ENCODE data around the gene GSDME.

- no peak for TF ChIP-seq CTCF (IDR thresholded peaks at IDR 0.05)
- no peak for TF ChIP-seq POLR2A (IDR thresholded peaks at IDR 0.05)
These were observed 100.7 kb downstream of the GSDME start for GRCh38 chr7:24656608-24657007.

Data from Peyer's patch (tissue), 4 donors.